HG03575 (cell line): ENCODE measurements around the gene RASSF4.
A peak's percentile ranks its signal among the peaks of the same experiment; 100 is the strongest.
"Not testable (repeated sequence)": the region's sequence is repeated elsewhere in the genome, so short reads cannot be mapped to it uniquely, and the experiment has no call there.

Experiments used
- ATAC-seq: cut with Tn5 transposase; IDR thresholded peaks from one replicate; pipeline ENCODE4 v1.9.1; 2021; ENCODE audit not compliant: unreplicated experiment, insufficient number of reproducible peaks, low FRiP score; ENCODE audit errors: extremely low read depth

The RASSF4 gene

DNA sequence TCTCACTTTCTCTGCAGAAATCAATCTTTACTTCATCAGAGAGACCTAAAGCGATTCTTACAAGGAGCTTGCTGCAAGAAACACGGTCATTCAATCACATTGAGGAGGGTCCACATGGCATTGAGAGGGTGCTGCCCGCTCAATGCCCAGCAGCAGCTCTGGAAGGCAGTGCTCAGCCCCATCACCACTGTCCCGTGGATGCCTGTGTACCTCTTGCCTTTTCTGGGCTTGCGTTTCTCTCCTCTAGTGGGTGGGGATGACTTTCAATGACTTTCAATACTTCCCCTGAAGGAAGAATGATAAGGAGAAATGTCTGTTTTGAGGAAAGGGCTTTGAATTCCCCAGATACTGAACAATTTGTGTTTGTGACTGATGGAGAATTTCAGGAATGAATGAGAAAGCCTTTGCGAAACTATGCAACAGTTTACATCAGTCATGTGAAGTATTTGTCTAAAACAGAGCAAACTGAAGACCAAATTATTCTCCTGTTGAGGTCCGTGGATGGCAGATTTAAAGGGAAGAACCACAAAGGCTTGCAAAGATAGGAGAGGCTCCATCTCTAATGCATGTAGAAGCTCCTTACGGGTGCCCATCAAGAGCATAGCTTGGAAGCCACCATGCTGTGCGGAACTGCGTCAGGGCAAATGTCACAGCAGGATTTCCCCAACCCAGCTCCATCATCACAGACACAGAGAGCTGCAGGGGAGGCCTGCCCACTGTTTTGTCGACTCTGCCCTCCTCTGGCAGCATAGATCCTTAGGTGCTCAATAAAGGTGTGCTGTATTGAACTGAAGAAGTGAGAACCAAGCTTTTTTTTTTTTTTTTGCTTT lies 34.5 kb downstream of the RASSF4 start:
- ATAC-seq = no peak

DNA sequence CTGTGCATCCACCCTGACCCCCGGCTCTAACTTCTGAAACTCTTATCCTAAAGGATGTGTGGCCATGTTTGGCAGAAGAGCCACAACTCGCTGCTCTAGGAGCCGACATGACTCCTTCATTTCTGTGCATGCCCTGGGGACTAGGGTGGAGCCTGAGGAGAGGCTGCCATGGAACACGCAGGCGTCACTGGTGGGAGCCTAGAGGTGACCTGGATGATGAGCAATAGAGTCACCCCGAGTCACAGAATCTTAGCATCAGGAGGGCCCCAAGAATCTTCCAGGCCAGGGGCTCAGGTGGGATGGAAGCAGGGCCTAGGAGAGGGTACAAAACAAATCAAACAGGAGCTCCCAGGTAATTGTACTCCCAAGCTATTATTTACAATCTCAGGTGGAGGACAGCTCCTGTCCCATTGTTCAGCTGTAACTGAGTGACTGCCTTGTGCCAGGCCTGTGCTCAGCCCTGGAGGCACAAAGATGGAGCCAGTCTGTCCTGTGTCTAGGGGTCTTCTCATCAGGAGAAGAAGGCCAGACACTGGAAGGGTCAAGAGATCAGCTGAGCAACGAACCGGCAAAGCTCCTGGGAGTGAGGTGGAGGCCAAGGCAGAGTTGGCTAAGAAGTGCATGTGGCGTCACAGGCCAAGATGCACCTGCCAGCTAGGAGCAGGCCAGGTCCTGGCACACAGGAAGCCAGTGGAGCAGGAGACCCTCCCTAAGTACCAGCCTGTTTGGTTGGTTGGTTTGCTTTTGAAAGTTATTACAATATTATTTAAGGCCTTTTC lies 35.3 kb downstream of the RASSF4 start:
- no peak for ATAC-seq

DNA sequence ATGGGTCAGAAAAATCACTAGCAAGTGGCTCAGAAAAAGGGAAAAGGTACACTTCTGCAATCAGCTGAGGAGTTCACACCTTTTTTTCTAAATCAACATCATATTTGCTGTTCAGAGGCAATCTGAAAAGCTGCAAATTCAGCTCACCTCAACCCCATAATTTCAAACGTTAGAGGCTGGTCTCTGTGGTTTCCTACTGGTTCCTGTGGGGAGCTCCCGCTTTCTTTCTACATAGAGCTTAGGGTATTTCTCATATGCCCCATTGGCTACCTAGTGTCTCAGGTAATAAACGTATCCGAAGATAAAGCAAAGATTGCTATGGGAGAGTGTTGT lies 35.9 kb downstream of the RASSF4 start:
- ATAC-seq = no peak

DNA sequence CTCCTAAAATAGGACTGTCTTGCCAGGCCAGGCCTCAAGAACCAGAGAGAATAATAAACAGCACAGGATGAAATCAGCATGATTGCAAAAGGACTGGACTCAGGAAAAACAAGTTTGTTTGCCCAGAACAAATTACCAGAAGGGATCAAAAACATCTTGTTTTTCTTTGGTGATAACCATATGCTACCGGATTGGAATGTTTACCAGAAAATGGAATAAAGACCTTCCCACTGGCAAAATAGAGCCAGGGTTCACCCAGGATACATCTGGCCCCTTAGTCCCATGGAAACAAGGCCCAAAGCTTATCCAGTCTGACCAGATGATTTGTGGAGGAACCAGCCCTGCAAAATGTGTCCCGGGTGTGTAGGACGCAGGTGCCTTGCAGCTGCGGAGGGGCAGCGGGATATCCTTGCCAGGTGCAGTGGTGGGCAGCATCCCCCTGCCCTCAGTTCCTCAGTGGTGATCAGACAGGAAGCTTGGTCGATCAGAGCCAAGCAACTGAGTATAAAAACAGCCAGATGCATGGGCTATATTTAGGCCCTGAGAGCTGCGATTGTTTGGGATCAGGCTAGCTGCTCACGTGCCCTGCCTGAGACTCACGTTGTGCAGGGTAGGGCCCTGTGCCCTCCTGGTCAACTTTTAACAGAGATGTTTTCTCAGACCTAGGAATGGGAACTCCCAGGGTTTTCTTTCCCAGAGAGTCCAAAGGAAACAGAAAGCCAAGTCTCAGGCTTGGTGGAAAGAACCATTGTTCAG lies 36.5 kb downstream of the RASSF4 start:
- no peak for ATAC-seq

DNA sequence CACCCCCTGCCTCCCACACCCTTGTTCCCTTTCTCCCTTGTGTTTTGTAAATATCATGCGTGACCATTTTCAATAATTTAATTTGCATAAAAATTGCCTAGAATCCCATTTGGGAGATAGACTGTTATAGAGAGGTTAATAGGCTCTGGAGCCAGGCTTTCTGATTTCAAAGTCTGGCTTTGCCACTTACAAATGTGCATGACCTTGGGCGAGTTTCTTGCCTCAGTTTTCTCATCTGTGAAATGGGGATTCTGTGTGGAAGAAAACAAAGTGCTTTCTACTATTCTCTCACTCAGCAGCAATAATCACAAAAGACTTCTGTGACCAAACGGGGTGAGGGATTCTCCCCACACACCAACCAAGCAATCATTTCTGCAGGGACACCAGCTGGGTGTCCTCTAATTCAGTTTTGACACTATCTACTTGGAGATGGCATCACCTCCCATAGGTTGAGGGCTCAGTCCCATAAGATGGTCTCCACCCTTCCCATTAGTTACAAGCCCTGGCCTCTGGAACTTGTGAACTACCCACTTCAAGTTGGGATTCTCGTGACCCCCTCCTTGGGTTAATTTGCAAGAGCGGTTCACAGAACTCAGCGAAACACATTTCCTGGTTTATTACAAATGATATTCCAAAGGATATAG lies 37.6 kb downstream of the RASSF4 start:
- ATAC-seq = no peak

DNA sequence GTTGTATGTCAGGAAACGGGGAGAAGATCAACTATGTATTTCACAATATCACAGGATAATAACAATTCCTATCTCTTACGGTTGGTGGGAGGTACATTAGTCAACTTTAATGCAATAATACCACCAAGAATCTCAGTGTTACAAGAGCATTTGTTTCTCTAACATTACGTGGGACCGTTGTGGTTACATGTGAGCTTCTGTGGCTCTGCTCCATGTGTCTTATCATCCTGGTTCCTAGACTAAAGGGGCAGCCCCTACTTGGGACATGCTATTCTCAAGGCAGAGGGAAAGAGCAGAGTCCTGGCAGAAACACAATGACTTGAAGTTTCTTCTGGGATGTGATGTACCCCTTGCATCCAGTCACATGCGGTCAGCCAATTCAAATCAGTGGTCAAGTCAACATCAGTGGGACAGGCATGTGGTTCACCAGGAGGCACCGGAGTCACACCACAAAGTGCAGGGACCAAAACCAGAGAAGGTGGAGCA lies 38.6 kb downstream of the RASSF4 start:
- ATAC-seq = no peak

DNA sequence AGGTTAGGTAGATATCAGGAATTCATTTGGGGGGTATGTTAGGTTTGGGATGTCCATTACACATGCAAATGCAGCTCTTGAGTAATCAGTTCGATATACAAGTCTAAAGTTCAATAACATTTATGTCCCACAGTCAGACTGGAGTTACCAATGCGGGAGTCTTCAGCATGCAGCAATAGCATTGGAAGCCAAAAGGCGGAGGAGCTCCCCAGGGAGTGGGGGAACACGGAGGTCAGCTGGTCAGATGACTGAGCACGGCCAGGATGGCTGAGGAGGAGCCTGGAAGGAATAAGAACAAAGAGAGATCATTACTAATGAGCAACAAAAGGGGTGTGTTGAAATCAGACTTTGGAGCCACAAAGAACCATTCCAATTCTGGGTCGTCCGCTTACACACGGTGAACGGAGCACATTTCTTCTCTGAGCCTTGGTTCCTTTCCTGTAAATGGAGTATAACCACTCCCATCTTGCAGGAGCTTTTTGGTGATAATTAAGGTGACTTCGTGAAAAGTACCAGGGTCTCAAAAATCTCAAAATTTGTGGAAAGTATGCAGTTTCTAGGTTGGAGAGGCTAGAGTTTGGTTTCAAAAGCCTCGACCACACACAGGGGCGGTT lies 40.6 kb downstream of the RASSF4 start:
- no peak for ATAC-seq

DNA sequence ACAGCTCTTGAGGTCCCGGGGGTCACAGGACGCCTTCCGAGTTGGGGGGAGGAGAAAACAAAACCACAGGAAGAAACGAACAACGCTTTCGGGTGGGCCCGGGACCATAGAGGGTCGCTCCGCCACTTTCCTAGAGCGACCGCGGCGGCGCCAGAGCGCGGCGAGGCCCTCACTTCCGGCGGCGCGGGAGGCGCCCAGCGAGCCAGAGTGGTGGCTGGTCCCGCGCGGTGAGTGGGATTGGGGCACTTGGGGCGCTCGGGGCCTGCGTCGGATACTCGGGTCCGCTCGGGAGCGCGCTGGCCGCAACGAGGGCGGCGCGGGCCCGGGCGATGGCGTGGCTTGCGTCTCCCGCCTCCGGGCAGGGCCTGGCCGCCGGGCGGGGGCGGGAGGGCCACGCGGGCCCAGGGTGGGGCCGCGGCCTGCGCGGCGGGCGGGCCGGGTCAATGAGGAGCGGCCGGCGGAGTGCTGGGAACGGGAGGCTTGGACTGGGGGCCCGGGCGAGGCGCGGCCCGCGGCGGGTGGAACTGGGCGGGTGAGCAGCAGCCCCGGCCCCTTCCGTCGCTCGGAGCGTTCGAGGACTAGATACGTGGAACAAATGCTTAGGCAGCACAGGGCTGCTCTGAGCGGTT lies 41.3 kb downstream of the RASSF4 start, which contains the start of gene ZNF22:
Gene ZNF22, plus strand, starts transcription at position 172 of the 629 bp plus-strand sequence. CDS start 2,446 bp downstream, outside the sequence.
- ATAC-seq = peak; percentile 47

DNA sequence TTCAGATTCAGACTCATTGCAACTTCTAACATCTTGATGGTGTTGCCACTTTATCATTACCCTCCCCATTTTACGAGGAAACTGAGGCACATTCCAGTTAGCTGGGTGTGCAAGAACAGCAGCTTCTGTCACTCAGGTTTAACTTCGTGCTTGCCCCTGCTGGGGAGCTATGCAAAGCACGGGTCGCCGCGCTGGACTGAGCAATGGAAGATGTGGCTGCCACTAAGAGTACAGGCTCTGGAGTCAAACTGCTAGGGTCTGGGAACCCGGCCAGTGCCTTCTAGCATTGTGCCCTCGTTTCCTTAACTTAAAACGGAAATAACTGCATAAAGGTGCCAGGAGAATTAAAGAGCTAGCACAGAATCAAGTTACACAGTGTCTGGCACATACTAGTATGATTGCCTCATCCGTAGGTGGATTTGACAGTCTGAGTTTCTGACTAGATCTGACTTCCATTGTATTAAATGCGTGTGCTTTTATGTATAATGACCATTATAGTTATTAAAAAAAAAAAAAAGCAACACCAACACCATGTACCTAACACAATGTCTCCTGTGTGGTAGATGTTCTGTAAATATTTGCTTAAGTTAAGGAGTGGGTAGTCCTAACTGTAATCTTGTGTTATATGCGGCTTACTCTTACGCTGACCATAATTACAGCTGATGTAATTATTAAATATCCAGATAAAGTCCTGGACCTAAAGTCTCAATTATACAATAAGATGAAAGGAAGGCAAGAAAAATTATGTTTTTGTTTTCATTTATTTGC lies 42.0 kb downstream of the RASSF4 start:
- peak; percentile 39 for ATAC-seq

DNA sequence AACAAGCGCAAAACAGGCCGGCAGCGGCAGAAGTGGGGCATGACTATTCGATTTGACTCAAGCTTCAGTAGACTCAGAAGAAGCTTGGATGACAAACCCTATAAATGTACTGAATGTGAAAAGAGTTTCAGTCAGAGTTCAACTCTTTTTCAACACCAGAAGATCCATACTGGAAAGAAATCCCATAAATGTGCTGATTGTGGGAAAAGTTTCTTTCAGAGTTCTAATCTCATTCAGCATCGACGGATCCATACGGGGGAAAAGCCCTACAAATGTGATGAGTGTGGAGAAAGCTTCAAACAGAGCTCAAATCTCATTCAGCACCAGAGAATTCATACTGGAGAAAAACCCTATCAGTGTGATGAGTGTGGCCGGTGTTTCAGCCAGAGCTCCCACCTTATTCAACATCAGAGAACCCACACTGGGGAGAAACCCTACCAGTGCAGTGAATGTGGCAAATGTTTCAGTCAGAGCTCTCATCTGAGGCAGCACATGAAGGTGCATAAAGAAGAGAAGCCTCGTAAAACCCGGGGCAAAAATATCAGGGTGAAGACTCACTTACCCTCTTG lies 43.9 kb downstream of the RASSF4 start:
- no peak for ATAC-seq

DNA sequence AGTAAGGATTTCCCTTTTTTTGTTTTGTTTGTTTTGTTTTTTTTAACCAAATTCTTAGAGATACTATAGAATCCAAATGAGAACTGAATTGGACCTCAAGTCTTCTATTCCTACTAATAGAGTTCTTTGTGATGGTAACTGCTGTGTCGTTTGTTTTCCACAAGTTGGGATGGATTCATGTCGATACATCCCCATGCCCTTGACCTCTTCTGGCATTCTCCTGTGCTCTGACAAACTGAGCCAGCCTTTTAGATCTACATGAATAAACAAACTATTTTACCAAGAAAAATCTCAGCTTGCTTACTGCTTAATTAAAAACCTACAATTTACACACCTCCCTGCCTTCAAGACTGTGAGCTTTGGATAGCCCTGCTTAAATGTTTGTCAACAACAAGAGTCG lies 45.1 kb downstream of the RASSF4 start:
- no peak for ATAC-seq

DNA sequence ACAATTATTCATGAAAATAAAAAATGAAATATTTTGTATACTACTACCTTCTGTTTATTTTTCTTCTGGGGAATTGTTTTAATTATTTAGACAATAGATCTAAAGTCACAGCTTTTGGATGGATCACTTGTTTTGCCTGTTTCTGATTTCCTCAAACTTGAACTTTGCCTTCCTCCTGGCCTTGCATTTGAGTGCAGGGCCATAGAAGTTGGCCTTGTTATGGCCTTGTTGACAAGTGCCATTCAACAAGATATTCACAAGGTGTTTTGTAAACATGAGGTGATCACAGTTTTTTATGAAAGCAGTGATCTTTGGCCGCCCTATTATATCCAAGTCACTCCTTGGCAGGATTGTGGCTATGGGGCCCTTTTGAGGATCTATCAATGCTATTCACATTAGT lies 45.7 kb downstream of the RASSF4 start:
- no peak for ATAC-seq

DNA sequence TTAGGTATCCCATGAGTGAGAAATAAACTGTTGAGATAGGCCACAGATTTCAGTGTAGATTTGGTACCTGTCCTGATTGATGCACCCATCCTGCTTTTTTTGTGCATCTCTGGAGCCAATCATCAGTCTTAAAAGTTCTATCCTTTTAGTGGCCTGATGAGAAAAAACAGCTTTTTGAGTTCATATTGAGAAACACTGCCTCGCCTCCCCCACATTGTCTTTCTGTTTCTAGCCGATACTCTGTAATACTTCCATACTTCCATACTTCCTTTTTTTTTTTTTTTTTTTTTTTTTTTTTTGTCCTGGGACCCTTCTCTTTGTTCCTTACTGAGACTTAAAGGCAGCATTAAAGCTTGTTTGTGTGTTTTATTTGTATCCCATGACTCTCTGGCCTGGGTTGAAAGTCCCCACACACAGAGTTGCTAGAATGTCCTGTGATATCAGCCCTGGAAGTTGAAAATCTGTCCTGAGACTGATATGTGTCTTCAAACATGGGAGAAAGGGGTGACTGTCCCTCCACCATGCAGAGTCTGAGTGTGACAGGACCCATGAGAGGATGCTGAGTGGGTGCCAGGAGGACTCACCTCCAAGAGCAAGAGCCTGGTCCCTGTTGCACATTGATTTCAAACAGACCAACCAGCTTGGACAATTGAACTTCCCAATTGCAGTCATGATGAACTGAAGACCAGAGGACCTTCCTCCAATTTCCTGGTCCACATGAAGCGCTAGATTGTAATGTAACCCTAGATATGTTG lies 46.9 kb downstream of the RASSF4 start:
- no peak for ATAC-seq

DNA sequence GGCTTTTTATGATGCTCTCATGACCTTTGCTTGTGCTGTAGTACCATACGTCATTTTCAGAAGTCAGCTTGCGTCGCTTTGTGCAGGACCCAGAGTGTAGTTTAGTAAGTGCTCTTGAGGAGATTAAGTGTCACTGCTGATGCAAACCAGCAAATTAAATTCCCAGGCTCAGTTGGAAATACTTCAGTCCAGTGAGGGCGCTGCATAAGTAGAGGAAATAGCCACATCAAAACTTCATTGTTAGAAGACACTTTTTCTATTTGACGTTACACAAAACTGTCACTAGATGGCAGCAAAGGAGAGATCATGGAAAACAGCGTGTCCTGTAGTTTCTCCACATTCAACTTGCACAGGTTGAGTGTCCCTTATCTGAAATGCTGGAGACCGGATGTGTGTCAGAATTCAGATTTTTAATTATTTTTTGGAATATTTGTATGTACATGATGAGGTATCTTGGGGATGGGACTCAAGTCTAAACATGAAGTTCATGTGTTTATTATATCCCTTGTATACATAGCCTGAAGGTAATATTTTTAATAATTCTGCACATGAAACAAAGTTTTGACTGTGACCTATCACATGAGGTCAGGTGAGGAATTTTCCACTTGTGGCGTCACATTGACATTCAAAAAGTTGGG lies 49.0 kb downstream of the RASSF4 start:
- ATAC-seq = peak; percentile 92

DNA sequence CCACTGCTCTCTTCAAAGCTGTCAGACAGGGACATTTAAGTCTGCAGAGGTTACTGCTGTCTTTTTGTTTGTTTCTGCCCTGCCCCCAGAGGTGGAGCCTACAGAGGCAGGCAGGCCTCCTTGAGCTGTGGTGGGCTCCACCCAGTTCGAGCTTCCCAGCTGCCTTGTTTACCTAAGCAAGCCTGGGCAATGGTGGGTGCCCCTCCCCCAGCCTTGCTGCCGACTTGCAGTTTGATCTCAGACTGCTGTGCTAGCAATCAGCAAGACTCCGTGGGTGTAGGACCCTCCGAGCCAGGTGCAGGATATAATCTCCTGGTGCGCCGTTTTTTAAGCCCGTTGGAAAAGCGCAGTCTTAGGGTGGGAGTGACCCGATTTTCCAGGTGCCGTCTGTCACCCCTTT lies 55.0 kb downstream of the RASSF4 start:
- ATAC-seq = not testable (repeated sequence)

DNA sequence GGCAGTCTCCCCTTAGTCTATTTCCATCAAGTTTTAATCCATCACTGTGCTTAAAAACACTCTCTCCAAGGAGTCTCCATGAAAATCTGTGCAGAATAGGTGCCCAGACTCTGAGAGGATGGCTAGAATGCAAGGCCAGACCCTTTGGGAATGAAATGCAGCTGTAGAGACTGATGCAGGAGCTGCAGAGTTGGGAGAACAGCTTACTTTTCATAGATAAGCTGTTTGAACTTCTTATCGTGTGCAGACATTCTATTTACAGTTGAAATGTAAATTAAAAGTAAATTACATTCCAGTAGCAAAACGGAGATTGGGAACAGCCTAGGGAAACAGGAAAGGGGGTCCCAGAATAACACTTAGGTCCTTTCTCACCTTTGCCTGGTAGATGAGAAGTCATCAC lies 56.0 kb downstream of the RASSF4 start:
- ATAC-seq = no peak
